ENCODE data around the gene ANKRD11. TPM values are rescaled to one million over a fixed set of nuclear protein-coding genes. Genes with fewer than 3 reads are reported as not detected.
"Not testable (repeated sequence)": the region's sequence is repeated elsewhere in the genome, so short reads cannot be mapped to it uniquely, and the experiment has no call there.

Gene ANKRD11
- total RNA-seq, 1 experiment from 2014 or later: 47.0 TPM

DNA sequence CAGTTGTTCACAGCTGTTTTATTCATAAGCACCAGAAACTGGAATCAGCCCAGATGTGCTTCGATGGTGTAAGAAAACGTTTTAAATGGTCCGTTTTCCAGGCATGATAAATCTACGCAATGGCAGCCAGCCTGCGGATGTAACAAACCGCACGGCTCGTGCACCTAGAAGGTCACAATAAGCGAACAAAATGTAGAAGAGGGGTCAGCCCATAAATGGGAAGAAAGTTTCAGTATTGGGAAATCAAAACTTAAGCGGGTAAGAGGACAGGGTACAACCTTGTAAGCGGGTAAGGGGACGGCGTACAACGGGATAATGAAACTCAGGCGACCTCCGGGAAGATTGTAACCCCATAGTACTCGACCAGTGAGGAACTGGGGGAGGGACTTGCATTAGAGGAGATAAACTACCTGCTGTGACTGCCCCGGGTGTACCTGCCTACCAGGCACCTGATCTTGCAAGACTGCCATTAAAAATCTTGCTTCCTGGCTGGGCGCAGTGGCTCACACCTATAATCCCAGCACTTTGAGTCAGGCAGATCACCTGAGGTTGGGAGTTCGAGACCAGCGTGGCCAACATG, 66.6 kb downstream of the ANKRD11 start:
- in situ Hi-C loops (cut with HindIII; ENCODE audit: low pct_unique_long_range_greater_than_20kb, low sequenced_read_pairs): no loop called here
- no peak for DNase-seq (ENCODE audit: low read depth, low spot score)

DNA sequence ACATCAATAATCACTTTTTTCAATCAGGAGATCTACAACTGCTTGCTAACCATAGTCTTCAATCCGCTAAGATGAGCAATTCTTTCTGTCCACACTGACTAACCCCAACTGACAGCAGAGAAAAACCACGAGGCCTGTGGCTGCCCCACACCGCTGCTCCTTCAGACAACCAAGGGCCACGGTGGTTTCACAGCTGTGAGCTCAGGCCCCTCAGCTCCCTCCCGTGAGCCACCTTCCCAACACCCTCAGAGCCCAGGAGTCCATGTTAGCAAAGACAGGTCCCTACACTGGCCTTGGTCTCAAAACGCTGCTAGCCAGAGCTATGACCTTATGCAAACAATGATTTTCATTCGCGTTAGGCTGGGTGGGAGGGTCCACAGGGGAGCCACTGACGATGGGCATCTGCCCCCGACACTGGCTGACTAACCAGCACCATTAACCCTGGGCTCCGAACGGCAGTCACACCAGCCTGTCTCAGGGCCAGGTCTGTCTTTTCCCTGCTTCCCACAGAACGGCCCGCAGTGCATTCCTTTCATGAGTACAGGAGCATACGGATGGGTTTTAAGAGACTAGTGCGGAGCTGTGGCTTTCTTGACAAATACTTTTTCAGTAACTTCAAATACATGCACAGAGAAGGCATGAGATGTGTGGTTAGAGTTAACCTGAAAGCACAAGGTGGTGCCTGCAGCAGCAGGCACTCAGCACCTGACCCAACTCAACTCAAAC, 67.3 kb downstream of the ANKRD11 start:
- in situ Hi-C loops (cut with HindIII; ENCODE audit: low pct_unique_long_range_greater_than_20kb, low sequenced_read_pairs): no loop called here
- DNase-seq (ENCODE audit: low read depth, low spot score): no peak

DNA sequence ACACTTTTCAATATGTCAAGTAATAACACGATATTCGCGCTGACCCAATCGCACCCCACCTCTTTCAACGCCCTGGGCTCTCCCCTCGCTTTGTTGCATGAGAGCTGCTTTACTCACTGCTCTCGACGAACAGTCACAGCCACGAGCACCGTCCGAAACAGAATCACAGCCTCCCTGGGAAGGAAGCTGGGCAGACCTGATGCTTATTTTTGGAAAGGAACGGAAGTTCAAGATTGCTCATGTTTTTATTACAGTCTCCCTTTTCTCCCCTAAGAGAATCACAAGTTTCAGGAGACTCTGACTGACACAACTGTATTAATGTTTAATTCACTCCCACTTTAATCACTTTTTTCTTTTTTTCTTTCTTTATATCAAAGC, 67.8 kb downstream of the ANKRD11 start:
- in situ Hi-C loops (cut with HindIII; ENCODE audit: low pct_unique_long_range_greater_than_20kb, low sequenced_read_pairs): no loop called here
- no peak for DNase-seq (ENCODE audit: low read depth, low spot score)

DNA sequence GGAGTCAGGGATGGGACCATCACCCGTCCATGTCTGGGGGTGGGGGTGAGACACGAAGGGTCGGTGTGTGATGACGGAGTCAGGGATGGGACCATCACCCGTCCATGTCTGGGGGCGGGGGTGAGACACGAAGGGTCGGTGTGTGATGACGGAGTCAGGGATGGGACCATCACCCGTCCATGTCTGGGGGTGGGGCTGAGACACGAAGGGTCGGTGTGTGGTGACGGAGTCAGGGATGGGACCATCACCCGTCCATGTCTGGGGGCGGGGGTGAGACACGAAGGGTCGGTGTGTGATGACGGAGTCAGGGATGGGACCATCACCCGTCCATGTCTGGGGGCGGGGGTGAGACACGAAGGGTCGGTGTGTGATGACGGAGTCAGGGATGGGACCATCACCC, 69.1 kb downstream of the ANKRD11 start:
- DNase-seq (ENCODE audit: low read depth, low spot score); in situ Hi-C loops (cut with HindIII; ENCODE audit: low pct_unique_long_range_greater_than_20kb, low sequenced_read_pairs): not testable (repeated sequence)

DNA sequence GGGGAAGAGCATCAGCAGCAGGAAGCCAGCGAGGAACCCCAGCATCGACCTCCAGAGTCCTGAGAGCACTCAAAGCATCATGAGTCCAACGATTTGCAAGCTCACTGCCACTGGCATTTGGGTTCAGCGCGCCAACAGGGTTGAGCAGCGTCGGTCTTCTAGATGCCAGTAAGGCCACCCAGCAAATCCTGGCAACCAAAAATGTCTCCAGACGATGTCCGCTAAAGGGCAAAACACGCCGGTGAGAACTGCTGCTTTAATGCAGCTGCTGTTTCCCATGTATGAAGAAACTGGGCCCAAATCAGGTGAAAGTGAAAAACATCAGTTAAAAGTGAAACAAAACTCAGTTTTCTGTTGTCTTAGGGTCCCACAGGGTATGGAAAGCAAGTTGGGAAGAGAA, 70.2 kb downstream of the ANKRD11 start:
- in situ Hi-C loops (cut with HindIII; ENCODE audit: low pct_unique_long_range_greater_than_20kb, low sequenced_read_pairs): no loop called here
- DNase-seq (ENCODE audit: low read depth, low spot score): no peak

DNA sequence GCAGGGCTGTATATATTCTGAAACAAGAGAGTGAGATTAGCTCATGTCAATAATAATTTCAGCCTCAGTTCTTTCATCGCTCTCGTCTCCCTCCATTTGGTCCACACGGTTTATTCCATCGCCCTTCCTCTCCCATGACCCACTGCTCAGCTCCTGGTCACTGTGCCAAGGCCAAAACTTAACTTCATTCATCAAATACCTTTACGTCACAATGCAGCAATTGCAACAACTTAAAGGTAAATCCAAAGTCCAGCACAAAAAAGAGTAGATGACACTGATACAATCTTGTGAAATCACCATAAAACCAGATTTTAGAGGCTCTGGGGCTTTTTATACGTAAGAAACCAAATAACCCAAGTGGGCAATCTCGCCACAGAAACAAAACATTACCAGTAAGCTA, 72.0 kb downstream of the ANKRD11 start:
- no peak for DNase-seq (ENCODE audit: low read depth, low spot score)
- in situ Hi-C loops (cut with HindIII; ENCODE audit: low pct_unique_long_range_greater_than_20kb, low sequenced_read_pairs): no loop called here

DNA sequence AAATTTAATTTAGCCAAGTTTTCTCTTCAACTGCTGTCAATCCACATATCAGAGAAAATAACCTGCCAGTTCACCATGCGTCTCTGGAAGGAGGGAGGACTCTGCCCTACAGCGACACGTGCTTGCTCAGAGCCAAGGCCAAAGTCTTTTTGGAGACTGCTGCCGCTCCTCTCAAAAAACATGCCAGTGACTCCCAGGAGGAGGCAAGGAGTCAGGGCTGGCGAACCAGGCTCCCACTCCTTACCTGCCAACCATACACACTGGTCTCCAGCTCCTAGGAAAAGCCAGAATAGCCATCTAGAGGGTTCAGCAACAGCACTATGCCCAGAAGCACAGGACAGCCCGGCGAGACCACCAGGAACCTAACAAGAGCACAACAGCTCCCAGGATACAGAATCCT, 73.0 kb downstream of the ANKRD11 start:
- in situ Hi-C loops (cut with HindIII; ENCODE audit: low pct_unique_long_range_greater_than_20kb, low sequenced_read_pairs): no loop called here
- DNase-seq (ENCODE audit: low read depth, low spot score): no peak

DNA sequence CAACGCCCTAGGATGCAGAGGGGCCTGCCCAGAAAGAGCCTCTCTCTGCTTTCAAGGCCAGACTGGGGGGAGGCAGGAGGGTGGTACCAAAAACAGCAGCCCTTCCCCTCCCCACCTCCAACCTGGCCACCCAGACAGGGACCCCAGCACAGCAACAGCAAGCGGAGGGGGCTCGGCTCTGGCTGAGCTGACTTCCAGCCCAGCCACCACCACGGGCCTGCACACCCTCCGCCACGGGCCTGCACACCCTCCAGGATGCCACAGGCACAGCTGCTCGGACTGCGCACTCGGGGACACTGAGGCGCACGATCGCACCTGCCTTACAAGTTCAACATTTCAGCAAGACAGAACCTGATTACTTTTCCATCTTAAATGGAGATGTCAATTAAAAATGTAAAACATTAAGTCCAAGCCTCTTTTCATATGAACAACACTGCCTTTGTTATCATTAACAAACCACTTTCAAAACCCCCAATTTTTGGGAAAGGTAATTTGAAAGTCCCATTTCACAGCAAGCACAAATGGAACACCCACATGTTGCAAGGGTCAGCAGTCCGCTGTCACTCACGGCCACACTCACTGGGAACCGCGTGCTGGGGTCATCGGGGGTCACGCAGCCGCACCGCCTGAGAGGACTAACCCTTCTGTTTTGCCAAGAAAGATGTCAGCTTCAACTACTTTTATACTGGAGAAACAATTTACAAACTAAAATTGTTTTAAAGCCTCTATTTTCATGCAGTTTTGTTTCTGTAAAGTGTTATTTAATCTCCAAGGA, 76.4 kb downstream of the ANKRD11 start:
- no peak for DNase-seq (ENCODE audit: low read depth, low spot score)
- in situ Hi-C loops (cut with HindIII; ENCODE audit: low pct_unique_long_range_greater_than_20kb, low sequenced_read_pairs): no loop called here

DNA sequence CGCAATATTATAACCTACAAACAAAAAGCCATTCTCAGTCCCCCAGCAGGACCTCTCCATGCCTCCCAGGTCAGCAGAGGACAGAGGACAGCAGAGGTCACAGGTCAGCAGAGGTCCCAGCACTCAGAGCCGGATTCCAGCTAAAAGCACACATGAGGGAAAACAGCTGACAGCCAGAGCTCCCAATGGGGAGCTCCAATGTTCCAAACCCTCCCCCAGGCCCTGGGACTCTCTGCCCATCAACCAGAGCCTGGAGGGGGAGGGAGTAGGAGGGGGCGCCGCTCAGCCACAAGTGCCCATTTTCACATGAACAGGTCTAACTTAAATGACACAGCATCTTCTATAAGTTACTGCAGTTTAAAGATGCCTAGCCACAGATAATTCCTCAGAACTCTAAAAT, 77.5 kb downstream of the ANKRD11 start:
- in situ Hi-C loops (cut with HindIII; ENCODE audit: low pct_unique_long_range_greater_than_20kb, low sequenced_read_pairs): no loop called here
- peak; percentile 22 for DNase-seq (ENCODE audit: low read depth, low spot score)

DNA sequence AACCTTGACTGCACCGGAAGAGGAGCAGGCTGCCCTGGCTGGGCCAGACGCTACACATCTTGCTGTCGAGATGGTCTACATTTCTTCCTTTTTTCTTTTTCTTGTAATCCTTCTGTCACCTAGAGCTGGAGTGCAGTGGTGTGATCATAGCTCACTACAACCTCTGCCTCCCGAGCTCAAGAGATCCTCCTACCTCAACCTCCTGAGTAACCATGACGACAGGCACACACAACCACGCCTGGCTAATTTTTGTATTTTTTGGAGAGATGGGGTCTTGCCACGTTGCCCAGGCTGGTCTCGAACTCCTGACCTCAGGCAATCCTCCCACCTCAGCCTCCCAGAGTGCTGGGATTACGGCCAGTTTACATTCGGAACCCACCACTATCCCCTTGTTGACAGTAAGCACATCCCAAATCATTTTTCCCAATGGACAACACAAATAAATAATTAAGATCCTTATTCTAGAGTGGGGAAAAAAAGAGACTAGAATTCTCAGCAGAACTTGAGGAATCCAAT, 79.0 kb downstream of the ANKRD11 start:
- in situ Hi-C loops (cut with HindIII; ENCODE audit: low pct_unique_long_range_greater_than_20kb, low sequenced_read_pairs): no loop called here
- no peak for DNase-seq (ENCODE audit: low read depth, low spot score)

DNA sequence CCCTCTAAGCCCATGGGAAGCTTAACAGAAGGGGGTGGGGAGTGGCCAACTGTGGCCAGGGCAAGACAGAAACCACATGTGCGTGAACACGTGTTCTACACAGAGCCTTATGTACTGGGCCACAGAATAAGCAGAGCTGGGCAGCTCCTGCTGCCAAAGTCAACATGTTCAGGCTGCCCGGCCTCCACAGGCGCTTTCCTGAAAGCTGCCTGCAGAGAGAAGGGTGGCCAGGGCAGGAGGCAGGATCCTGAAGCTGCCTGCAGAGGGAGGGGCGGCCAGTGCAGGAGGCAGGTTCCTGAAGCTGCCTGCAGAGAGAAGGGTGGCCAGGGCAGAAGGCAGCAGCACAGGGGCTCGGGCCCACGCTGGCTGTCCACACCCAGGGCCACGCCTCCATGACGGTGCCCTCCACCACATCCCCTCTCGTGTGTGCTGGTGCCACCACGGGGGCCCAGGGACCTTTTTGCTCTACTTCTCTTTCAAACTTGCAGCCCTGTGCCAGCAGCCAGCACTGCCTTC, 79.5 kb downstream of the ANKRD11 start:
- in situ Hi-C loops (cut with HindIII; ENCODE audit: low pct_unique_long_range_greater_than_20kb, low sequenced_read_pairs): no loop called here
- DNase-seq (ENCODE audit: low read depth, low spot score): peak; percentile 24

DNA sequence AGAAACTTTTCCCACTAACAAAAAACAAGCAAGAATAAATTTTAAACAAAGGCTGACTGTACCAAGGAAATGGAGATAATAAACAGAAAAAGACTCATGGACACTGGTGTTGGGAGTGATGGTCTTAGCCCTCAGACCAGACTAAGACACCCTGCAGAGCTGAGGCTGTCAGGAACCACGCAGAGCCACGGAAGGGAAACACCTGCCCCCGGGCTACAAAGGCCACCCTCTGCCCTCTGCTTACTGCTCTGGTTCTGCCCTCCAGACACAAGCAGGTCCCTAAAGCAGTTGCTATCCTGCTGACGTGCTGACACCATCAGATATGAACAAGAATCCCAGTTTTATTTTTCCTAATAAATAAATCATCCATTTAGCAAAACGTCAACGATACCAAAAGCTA, 80.0 kb downstream of the ANKRD11 start:
- DNase-seq (ENCODE audit: low read depth, low spot score): no peak
- in situ Hi-C loops (cut with HindIII; ENCODE audit: low pct_unique_long_range_greater_than_20kb, low sequenced_read_pairs): no loop called here

DNA sequence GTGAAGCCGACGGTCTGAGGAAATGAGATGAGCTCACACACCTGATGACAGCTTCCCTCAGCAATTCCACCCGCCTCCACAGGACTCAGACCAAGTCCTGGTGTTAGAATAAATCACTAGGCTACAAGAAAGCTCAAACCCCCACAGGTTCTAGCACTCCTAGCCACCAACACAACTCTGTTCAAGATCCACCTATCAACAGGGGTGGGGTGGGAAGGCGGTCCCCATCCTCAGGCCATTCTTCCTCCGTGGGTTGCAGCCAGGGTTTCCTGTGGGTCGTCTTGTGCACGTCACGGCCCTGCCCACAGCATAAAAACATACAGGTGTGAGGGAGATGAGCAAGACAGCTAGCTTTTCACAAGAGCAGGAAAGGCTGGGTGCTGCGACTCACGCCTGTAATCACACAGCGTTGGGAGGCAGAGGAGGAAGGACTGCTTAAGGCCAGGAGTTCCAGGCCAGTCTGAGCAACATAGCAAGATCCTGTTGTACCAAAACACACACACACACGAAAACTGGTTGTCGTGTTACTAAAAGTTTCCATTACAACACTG, 81.1 kb downstream of the ANKRD11 start:
- no peak for DNase-seq (ENCODE audit: low read depth, low spot score)
- in situ Hi-C loops (cut with HindIII; ENCODE audit: low pct_unique_long_range_greater_than_20kb, low sequenced_read_pairs): no loop called here

DNA sequence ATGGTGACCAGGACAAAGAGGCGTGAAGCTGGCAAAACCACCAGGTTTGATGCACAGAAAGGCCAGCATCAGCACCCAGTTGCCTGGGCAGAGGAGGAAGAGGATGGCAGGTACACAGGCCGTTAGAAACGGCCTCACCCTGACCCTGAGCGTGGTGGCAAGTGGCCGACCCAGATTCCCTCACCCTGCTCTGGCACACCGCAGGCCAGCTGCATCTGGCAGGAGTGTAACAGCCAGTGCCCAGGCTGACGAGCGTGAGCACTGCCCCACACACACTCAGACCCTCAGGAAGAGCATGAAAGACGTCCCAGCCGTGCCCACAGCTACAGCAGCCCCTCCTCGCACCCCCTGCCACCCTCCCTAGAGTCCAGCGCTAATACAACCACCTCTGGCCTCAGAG, 82.0 kb downstream of the ANKRD11 start:
- in situ Hi-C loops (cut with HindIII; ENCODE audit: low pct_unique_long_range_greater_than_20kb, low sequenced_read_pairs): no loop called here
- no peak for DNase-seq (ENCODE audit: low read depth, low spot score)

DNA sequence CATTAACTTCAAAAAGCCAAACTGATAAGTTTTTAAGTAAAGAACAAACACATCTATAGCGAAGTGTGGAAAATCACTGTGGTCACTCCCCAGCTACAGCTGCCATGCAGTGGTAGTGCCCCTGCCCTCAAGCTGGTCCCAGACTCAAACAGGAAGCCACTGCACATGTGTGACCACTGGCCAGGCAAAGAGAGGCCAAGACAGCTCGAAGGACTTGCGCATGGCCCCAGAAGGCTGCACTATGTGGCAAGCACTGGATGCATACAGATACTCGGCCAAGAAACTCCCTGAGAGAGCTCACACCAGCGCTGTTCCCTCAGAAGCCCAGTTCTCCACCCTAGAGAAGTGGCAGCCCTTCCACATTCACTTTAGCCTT, 82.4 kb downstream of the ANKRD11 start:
- in situ Hi-C loops (cut with HindIII; ENCODE audit: low pct_unique_long_range_greater_than_20kb, low sequenced_read_pairs): no loop called here

DNA sequence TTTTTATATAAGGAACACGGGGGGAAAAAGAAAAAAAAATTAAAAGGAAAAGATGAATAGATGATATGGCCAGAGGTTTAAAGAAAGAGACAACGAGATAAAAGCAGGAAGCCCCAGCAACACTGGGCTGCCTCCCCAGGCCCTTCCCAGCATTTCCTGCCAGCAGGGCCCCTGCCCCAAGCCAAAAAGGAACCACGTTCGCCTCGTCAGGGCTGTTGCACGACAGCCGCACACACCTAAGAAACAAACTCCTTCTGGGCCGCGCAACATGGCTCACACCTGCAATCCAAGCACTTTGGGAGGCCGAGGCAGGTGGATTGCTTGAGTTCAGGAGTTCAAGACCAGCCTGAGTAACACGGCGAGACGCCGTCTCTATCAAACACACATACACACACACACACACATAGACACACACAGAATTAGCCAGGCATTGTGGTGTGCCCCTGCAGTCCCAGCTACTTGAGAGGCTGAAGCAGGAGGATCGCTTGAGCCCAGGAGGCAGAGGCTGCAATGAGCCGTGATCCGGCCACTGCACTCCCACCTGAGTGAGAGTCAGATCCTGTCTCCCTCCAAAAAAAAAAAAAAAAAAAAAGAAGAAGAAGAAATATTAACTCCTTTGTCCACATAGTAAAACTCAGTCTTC, 83.0 kb downstream of the ANKRD11 start:
- DNase-seq (ENCODE audit: low read depth, low spot score): no peak
- in situ Hi-C loops (cut with HindIII; ENCODE audit: low pct_unique_long_range_greater_than_20kb, low sequenced_read_pairs): no loop called here

More for the DNA sequence above, 82.4 kb downstream of the ANKRD11 start:
- no peak for DNase-seq (ENCODE audit: low read depth, low spot score)

DNA sequence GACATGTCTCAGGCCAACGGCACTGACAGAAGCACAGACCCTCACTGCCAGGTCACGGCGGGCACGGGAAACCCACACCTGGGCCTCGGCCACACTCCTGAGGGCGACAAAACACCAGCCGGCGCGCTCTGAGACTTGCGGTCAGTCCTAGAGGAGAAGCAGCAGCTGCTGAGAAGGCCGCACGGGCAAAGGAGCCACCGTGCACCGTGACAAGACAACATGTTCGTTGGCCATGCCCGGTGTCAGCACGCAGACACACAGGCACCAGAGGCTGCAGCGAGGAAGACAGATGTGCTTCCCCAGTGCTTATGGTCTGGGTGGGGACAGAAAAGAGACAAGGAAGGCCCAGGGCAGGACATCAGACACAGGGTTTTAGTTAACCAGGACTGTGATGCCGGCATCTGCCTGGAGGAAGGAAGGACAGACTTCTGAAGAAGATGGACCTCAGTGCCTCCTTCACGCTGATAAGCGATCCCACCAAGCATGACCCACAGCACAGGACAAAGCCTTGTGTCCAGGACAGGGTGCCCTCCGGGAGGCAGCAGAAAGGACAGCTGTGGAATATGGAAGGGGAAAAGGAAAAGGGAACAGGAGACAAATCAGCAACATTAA, 84.0 kb downstream of the ANKRD11 start:
- DNase-seq (ENCODE audit: low read depth, low spot score): no peak
- in situ Hi-C loops (cut with HindIII; ENCODE audit: low pct_unique_long_range_greater_than_20kb, low sequenced_read_pairs): no loop called here

Data from SK-MEL-5 (cell line).